Adrenal gland (tissue), 12 donors: ENCODE data around the gene ARF1. TPM values are rescaled to one million over a fixed set of nuclear protein-coding genes. Genes with fewer than 3 reads are reported as not detected.

Experiments
- DNase-seq, 7 donors: peaks; one replicate each; pipeline ENCODE4 v3.0.0-alpha.2; 2019 to 2020
- H3K27ac ChIP-seq, 5 donors: fragments of 200-600 bp; sonication (generic) in 4 of 5; 1 replicate in 3 of 5; 2 replicates in 2 of 5; pipeline versions ENCODE4 v1.5.1 to v1.8.0; 2016 to 2020; ENCODE audit warnings: mild to moderate bottlenecking in 1 of 5
- H3K27me3 ChIP-seq: fragments of 200-600 bp; 2 replicates; pipeline ENCODE4 v1.8.0; 2021
- H3K36me3 ChIP-seq, 2 donors: fragments of 200-600 bp; replicated peaks in 1 of 2; 1 replicate in 1 of 2; 2 replicates in 1 of 2; pipeline versions ENCODE4 v1.5.1 to v1.8.0; 2018 to 2022
- H3K4me1 ChIP-seq, 2 donors: fragments of 200-600 bp; replicated peaks in 1 of 2; 1 replicate in 1 of 2; 2 replicates in 1 of 2; pipeline versions ENCODE4 v1.5.1 to v1.8.0; 2018 to 2021
- H3K4me3 ChIP-seq, 4 donors: fragments of 200-600 bp; sonication (generic) in 3 of 4; one replicate each; pipeline ENCODE4 v1.5.1; 2016 to 2018
- H3K9me3 ChIP-seq, 3 donors: fragments of 200-600 bp; sonication (generic) in 1 of 3; replicated peaks in 1 of 3; 1 replicate in 2 of 3; 2 replicates in 1 of 3; pipeline versions ENCODE4 v1.5.1 to v1.8.0; 2016 to 2021
- POLR2A ChIP-seq, 2 donors: fragments of 450-650 bp; IDR thresholded peaks; one replicate each; pipeline ENCODE4 v1.6.1; 2017; ENCODE audit warnings: antibody characterized with exemption in 2 of 2, mild to moderate bottlenecking in 2 of 2, moderate library complexity in 1 of 2
- WGBS, 4 donors: extraction: QIAGEN DNeasy Blood & Tissue Kit in 2 of 4; methylation state at CpG; one replicate each; pipeline versions ENCODE4 v1.1.5 to v1.1.7; 2013 to 2017; 5-methylcytosine and 5-hydroxymethylcytosine counted together
- intact Hi-C, 2 donors: fragments of 100-400 bp; cut with DNase I; formaldehyde crosslinking; loops; one replicate each; pipeline versions ENCODE4 v1.14.1 to v1.15.0; 2022 to 2023
- polyA plus RNA-seq, 3 donors: library from polyadenylated mRNA; stranded (reverse); fragments of 200-250 nt in 2 of 3; fragments of 350-450 nt in 1 of 3; fragmentation: Illumina TruSeq in 1 of 3; extraction: RNeasy Lipid Tissue Mini Kit (QIAGEN cat#74804) in 1 of 3; gene quantifications; one replicate each; pipeline ENCODE4 v1.2.3, GENCODE V29; 2013 to 2014
- total RNA-seq, 9 donors: library from RNA; depleted of rRNA in 4 of 9; stranded (reverse); fragments of >200 nt in 4 of 9; fragments of 120-200 nt in 1 of 9; fragmentation: NEBNext Ultra II Directional in 1 of 9; extraction: Animal tissue kit (Norgen Biotek cat#: 25700) in 1 of 9; gene quantifications; one replicate each; pipeline versions ENCODE4 v1.1.0 to v1.2.4, GENCODE V29; 2013 to 2023
- TF ChIP-seq, protein P1 (sequence below), 6 experiments: fragments of 450-650 bp in 4 of 6; fragments of 200-600 bp in 2 of 6; sonication (generic) in 1 of 6; IDR thresholded peaks; 1 replicate in 5 of 6; 2 replicates in 1 of 6; pipeline versions ENCODE4 v1.5.1 to v1.8.0; 2016 to 2021; ENCODE audit warnings: antibody characterized with exemption in 6 of 6, mild to moderate bottlenecking in 2 of 6, moderate library complexity in 1 of 6
- donor health status: healthy with polysubstance abuse.
- donor health status: Bipolar disorder and iron deficiency.
- donor health status: DM: yes; HTN: yes; CAD: no.
- donor health status: DM: no; HTN: no; CAD: no.
- donor health status: DM: no; HTN: no; CAD: no.
- donor health status: DM: yes; HTN: yes; CAD: no.

Gene ARF1
- total and polyA plus RNA-seq, 12 donors: 200 to 611 (median 381) TPM

- TF ChIP-seq, protein P1, sequence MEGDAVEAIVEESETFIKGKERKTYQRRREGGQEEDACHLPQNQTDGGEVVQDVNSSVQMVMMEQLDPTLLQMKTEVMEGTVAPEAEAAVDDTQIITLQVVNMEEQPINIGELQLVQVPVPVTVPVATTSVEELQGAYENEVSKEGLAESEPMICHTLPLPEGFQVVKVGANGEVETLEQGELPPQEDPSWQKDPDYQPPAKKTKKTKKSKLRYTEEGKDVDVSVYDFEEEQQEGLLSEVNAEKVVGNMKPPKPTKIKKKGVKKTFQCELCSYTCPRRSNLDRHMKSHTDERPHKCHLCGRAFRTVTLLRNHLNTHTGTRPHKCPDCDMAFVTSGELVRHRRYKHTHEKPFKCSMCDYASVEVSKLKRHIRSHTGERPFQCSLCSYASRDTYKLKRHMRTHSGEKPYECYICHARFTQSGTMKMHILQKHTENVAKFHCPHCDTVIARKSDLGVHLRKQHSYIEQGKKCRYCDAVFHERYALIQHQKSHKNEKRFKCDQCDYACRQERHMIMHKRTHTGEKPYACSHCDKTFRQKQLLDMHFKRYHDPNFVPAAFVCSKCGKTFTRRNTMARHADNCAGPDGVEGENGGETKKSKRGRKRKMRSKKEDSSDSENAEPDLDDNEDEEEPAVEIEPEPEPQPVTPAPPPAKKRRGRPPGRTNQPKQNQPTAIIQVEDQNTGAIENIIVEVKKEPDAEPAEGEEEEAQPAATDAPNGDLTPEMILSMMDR (IDR thresholded peaks at IDR 0.05): no peak
- TF ChIP-seq POLR2A (IDR thresholded peaks at IDR 0.05): no peak
- Histone ChIP-seq H3K9me3 (no peaks in the 10 kb centered on the region), H3K4me1 (no peaks in the 10 kb centered on the region), H3K4me3 (peak overlapping the region in 1 of 4 donors; percentile 40), H3K27ac (no peak overlapping the region), H3K36me3 (no peaks in the 10 kb centered on the region), H3K27me3 (peaks cover 66% of the 10 kb centered on the region)
- WGBS, 4 donors: 3 to 22% (median 9%) methylated on average over 7 to 33 of the region's 33 CpGs
- intact Hi-C loops: no loop called here
- peak in 1 of 7 donors; percentile 17 for DNase-seq
These were observed 22.7 kb upstream of the ARF1 start for GRCh38 chr1:228059634-228060457.

DNA sequence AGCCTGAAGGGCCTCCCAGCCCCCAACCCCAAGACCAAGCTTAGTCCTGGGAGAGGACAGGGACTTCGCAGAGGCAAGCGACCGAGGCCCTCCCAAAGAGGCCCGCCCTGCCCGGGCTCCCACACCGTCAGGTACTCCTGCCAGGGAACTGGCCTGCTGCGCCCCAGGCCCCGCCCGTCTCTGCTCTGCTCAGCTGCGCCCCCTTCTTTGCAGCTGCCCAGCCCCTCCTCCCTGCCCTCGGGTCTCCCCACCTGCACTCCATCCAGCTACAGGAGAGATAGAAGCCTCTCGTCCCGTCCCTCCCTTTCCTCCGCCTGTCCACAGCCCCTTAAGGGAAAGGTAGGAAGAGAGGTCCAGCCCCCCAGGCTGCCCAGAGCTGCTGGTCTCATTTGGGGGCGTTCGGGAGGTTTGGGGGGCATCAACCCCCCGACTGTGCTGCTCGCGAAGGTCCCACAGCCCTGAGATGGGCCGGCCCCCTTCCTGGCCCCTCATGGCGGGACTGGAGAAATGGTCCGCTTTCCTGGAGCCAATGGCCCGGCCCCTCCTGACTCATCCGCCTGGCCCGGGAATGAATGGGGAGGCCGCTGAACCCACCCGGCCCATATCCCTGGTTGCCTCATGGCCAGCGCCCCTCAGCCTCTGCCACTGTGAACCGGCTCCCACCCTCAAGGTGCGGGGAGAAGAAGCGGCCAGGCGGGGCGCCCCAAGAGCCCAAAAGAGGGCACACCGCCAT lies 21.9 kb upstream of the ARF1 start:
- intact Hi-C loops: no loop called here
- TF ChIP-seq, protein P1 (IDR thresholded peaks at IDR 0.05): no peak
- TF ChIP-seq POLR2A (IDR thresholded peaks at IDR 0.05): no peak
- WGBS, 4 donors: 13 to 19% (median 14%) methylated on average over 17 to 34 of the region's 34 CpGs
- Histone ChIP-seq H3K27ac (no peak overlapping the region), H3K4me1 (no peaks in the 10 kb centered on the region), H3K27me3 (peaks cover 74% of the 10 kb centered on the region), H3K4me3 (peak overlapping the region in 1 of 4 donors; percentile 40), H3K36me3 (no peaks in the 10 kb centered on the region), H3K9me3 (no peaks in the 10 kb centered on the region)
- DNase-seq: no peak

DNA sequence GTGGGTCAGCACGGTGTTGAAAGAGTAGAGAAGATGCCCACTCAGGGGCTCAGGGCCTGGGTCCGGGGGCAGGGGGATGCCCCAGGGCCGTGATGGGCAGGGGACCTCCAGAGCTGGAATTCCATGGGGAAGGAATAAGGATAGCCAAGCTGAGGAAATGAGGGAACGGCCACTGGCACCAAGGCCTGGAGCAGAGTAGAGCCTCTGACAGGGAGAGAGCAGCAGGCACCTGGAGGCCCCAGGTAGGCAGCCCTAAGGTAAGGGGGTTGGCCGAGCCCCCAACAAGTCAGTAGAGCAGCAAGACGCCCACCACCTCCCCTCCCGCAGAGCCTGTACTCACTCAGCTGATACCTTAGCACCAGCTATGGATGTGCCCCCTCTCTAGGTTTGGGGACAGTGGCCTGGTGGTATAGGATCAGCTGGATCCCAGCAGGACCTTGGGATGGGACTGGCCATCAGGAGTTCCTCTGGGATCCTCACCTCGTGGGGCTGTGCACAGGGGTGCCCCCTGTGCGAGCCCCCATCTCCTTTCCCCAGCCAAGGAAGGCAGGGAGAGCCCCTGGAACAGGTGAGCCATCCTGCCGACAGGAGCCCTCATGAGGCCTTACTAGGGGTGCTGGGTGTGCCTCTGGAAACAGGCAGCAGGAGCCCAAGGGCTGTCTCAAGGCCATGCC lies 21.0 kb upstream of the ARF1 start:
- Histone ChIP-seq H3K4me1 (no peaks in the 10 kb centered on the region), H3K36me3 (no peaks in the 10 kb centered on the region), H3K9me3 (no peaks in the 10 kb centered on the region), H3K27me3 (peaks cover 81% of the 10 kb centered on the region), H3K27ac (no peak overlapping the region), H3K4me3 (no peak overlapping the region)
- no peak for DNase-seq
- 71 to 74% (median 73%) methylated on average over 6 to 10 of the region's 10 CpGs for WGBS, 4 donors
- intact Hi-C loops: no loop called here
- TF ChIP-seq, protein P1 (IDR thresholded peaks at IDR 0.05): no peak
- TF ChIP-seq POLR2A (IDR thresholded peaks at IDR 0.05): no peak
